ENCODE results near the gene PRSS50.

PRSS50 gene

GRCh38 chr3:46725621-46726314 lies 8.1 kb upstream of the PRSS50 start:
- DNase-seq = peak; percentile 7

- DNase-seq = no peak
Measured at GRCh38 chr3:46724424-46724823, 6.8 kb upstream of the PRSS50 start.

GRCh38 chr3:46722443-46722842 lies 4.8 kb upstream of the PRSS50 start:
- no peak for DNase-seq

- no peak for DNase-seq
Measured at GRCh38 chr3:46721009-46721408, 3.3 kb upstream of the PRSS50 start.

- DNase-seq = no peak
Measured at GRCh38 chr3:46719735-46720271, 2.1 kb upstream of the PRSS50 start.

- DNase-seq = no peak
Measured at GRCh38 chr3:46719044-46719565, 1.4 kb upstream of the PRSS50 start.

- DNase-seq = no peak
Measured at GRCh38 chr3:46716461-46717441, 918 bp downstream of the PRSS50 start.

GRCh38 chr3:46715507-46716175 lies 2.0 kb downstream of the PRSS50 start:
- no peak for DNase-seq

- no peak for DNase-seq
Measured at GRCh38 chr3:46714728-46715506, 2.8 kb downstream of the PRSS50 start.

- DNase-seq = peak; percentile 6
Measured at GRCh38 chr3:46713898-46714552, 3.6 kb downstream of the PRSS50 start.

GRCh38 chr3:46713050-46713897 lies 4.4 kb downstream of the PRSS50 start:
- DNase-seq = no peak

GRCh38 chr3:46712191-46713049 lies 5.2 kb downstream of the PRSS50 start:
- no peak for DNase-seq

- DNase-seq = no peak
Measured at GRCh38 chr3:46711760-46712159, 5.9 kb downstream of the PRSS50 start.

GRCh38 chr3:46711305-46711704 lies 6.4 kb downstream of the PRSS50 start:
- no peak for DNase-seq

- DNase-seq = no peak
Measured at GRCh38 chr3:46710671-46711295, 6.9 kb downstream of the PRSS50 start.

- no peak for DNase-seq
Measured at GRCh38 chr3:46710229-46710628, 7.4 kb downstream of the PRSS50 start.

GRCh38 chr3:46709721-46710120 lies 7.9 kb downstream of the PRSS50 start:
- DNase-seq = no peak

GRCh38 chr3:46709157-46709654 lies 8.5 kb downstream of the PRSS50 start:
- no peak for DNase-seq
